GM23338 (cell line): ENCODE results near the gene CHRD. TPM values are rescaled to one million over a fixed set of nuclear protein-coding genes. Genes with fewer than 3 reads are reported as not detected.

Experiments
- ATAC-seq: fragments of 200-7000 bp; cut with Tn5 transposase; 3 replicates; pipeline ENCODE4 v1.9.1; 2020
- DNase-seq: peaks from one replicate; pipeline ENCODE4 v3.0.0-alpha.2; 2015; ENCODE audit warnings: low spot score
- H2AFZ ChIP-seq: fragments of 200-600 bp; sonication (generic); 2 replicates; pipeline ENCODE4 v1.8.0; 2016; ENCODE audit warnings: antibody characterized with exemption, mild to moderate bottlenecking, moderate library complexity
- H3F3A ChIP-seq: fragments of 200-600 bp; sonication (generic); replicated peaks from 2 replicates; pipeline ENCODE4 v1.8.0; 2017; ENCODE audit warnings: antibody characterized with exemption, mixed run types, low read depth
- H3K27ac ChIP-seq: fragments of 200-600 bp; sonication (generic); 2 replicates; pipeline ENCODE4 v1.6.1; 2016; ENCODE audit warnings: low read depth
- H3K27me3 ChIP-seq: fragments of 200-600 bp; sonication (generic); 2 replicates; pipeline ENCODE4 v1.8.0; 2016; ENCODE audit warnings: mild to moderate bottlenecking, mixed run types, moderate library complexity; ENCODE audit not compliant: insufficient read depth
- H3K36me3 ChIP-seq: fragments of 200-600 bp; sonication (generic); 2 replicates; pipeline ENCODE4 v1.8.0; 2016; ENCODE audit warnings: mild to moderate bottlenecking; ENCODE audit not compliant: insufficient read depth
- H3K4me1 ChIP-seq: fragments of 200-600 bp; sonication (generic); 2 replicates; pipeline ENCODE4 v1.8.0; 2016; ENCODE audit warnings: mild to moderate bottlenecking, moderate library complexity; ENCODE audit not compliant: insufficient read depth
- H3K4me2 ChIP-seq: fragments of 200-600 bp; sonication (generic); 2 replicates; pipeline ENCODE4 v1.7.1; 2017; ENCODE audit warnings: mixed run types
- H3K4me3 ChIP-seq: fragments of 200-600 bp; sonication (generic); 2 replicates; pipeline ENCODE4 v1.6.1; 2016; ENCODE audit warnings: mixed run types
- H3K79me2 ChIP-seq: fragments of 200-600 bp; sonication (generic); replicated peaks from 2 replicates; pipeline ENCODE4 v1.8.0; 2017; ENCODE audit warnings: mild to moderate bottlenecking; ENCODE audit not compliant: insufficient read depth
- H3K9me2 ChIP-seq: fragments of 200-600 bp; sonication (generic); 2 replicates; pipeline ENCODE4 v1.8.0; 2017; ENCODE audit not compliant: insufficient read depth
- H4K20me1 ChIP-seq: fragments of 200-600 bp; sonication (generic); replicated peaks from 2 replicates; pipeline ENCODE4 v1.8.0; 2017; ENCODE audit warnings: mild to moderate bottlenecking; ENCODE audit not compliant: insufficient read depth
- H3K27ac Mint-ChIP-seq: 2 replicates; pipeline ENCODE4 v1.8.0; 2020; ENCODE audit warnings: inconsistent platforms, mild to moderate bottlenecking, moderate library complexity, mixed read lengths
- H3K27me3 Mint-ChIP-seq: 3 replicates; pipeline ENCODE4 v1.8.0; 2022; ENCODE audit warnings: low read depth, mild to moderate bottlenecking, moderate library complexity, mixed read lengths, inconsistent platforms; ENCODE audit not compliant: insufficient read depth, poor library complexity
- H3K36me3 Mint-ChIP-seq: 3 replicates; pipeline ENCODE4 v1.8.0; 2021; ENCODE audit warnings: low read depth, mild to moderate bottlenecking, inconsistent platforms, moderate library complexity, mixed read lengths
- H3K4me1 Mint-ChIP-seq: 3 replicates; pipeline ENCODE4 v1.8.0; 2020; ENCODE audit warnings: mild to moderate bottlenecking, inconsistent platforms, mixed read lengths
- H3K4me3 Mint-ChIP-seq: 3 replicates; pipeline ENCODE4 v1.8.0; 2021; ENCODE audit warnings: moderate library complexity, mild to moderate bottlenecking, inconsistent platforms, mixed read lengths
- H3K9me3 Mint-ChIP-seq: 3 replicates; pipeline ENCODE4 v1.8.0; 2020; ENCODE audit warnings: moderate library complexity, mild to moderate bottlenecking, inconsistent platforms, mixed read lengths
- CREB1 ChIP-seq: fragments of 250-450 bp; sonication (Bioruptor Pico); IDR thresholded peaks from 2 replicates; pipeline ENCODE4 v1.5.0; 2020; ENCODE audit warnings: low read depth, mild to moderate bottlenecking, moderate library complexity
- EZH2 ChIP-seq: fragments of 200-600 bp; sonication (generic); IDR thresholded peaks from one replicate; pipeline ENCODE4 v1.8.0; 2017; ENCODE audit warnings: antibody characterized with exemption, mild to moderate bottlenecking, low read depth; ENCODE audit not compliant: unreplicated experiment
- NANOG ChIP-seq: IDR thresholded peaks from 2 replicates; pipeline ENCODE4 v1.6.1; 2016; ENCODE audit warnings: antibody characterized with exemption, borderline replicate concordance
- POLR2AphosphoS5 ChIP-seq: IDR thresholded peaks from 2 replicates; pipeline ENCODE4 v1.6.1; 2016; ENCODE audit warnings: antibody characterized with exemption, low read depth
- STAT1 ChIP-seq: IDR thresholded peaks from one replicate; pipeline ENCODE4 v1.6.1; 2016; ENCODE audit warnings: antibody characterized with exemption; ENCODE audit not compliant: unreplicated experiment
- ZNF331 ChIP-seq: fragments of 250-450 bp; sonication (Bioruptor Pico); IDR thresholded peaks from 2 replicates; pipeline ENCODE4 v1.5.0; 2020; ENCODE audit warnings: low read depth, mild to moderate bottlenecking, moderate library complexity
- polyA plus RNA-seq: library from polyadenylated mRNA; unstranded; fragments of >200 nt; fragmentation: Nextera tagmentation; extraction: Ambion mirVana; gene quantifications from 2 replicates; pipeline ENCODE4 v1.2.1, GENCODE V29; 2016
- total RNA-seq: library from RNA; depleted of rRNA; stranded (reverse); fragments of >200 nt; shearing (Covaris generic); gene quantifications from 2 replicates; pipeline ENCODE4 v1.2.3, GENCODE V29; 2014
- TF ChIP-seq, protein P1 (sequence below): IDR thresholded peaks from 2 replicates; pipeline ENCODE4 v1.6.1; 2016; ENCODE audit warnings: antibody characterized with exemption
- TF ChIP-seq, protein P2 (sequence below), 2 experiments: fragments of 200-600 bp in 1 of 2; sonication (generic) in 1 of 2; conservative IDR thresholded peaks; 2 replicates each; pipeline versions ENCODE4 v1.5.1 to v1.6.1; 2016 to 2017; ENCODE audit warnings: antibody characterized with exemption in 2 of 2, low read depth in 2 of 2, mild to moderate bottlenecking in 2 of 2, moderate library complexity in 1 of 2
- TF ChIP-seq, protein P3 (sequence below): IDR thresholded peaks from one replicate; pipeline ENCODE4 v1.6.1; 2018; ENCODE audit warnings: antibody characterized with exemption; ENCODE audit not compliant: unreplicated experiment

The CHRD gene
- total and polyA plus RNA-seq, 2 experiments from 2014 or later: 0.34 to 0.66 TPM

DNA sequence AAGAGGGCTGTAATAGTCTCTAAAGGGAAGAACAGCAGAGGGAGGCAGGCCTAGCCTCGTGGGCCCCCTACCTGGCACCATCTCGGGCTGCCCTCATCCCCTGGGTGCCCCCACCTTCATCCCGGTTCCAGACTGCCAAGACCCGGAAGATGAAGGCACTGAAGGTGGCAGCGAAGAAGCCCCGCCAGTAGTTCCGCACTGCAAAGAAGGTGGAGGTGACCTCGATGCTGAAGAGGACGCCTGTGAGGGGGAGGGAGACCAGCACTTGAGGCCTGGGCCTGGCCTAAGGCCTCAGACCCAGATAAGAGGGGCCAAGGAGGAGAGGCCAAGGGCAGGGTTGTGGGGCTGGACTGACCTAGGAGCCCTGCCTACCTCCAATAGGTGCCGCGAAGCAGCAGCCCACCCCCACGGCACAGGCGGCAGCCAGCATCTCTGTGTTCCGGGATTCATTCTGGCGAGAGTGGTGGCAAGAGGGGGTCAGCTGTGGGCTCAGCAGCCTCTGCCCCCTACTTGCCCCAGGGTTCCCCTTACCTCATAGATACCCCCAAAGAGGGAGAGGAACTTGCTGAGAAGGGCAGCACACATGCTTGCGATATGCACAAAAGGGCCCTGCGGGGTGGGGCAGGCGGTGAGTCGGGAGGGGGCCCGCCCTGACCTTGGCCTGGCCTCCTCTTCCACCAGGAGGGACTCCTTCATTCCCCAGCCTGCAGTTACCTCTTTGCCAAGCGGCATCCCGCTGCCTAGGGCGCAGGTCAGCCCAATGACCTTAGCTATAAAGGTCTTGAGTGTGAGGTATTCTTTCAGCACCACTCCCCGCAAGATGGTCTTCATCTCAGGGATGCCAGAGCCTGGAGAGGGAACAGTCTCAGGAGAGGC, 22.4 kb upstream of the CHRD start:
- Mint-ChIP-seq H3K27me3 (peaks cover 17% of the 10 kb centered on the region), H3K36me3 (peaks cover 17% of the 10 kb centered on the region), H3K4me1 (peaks cover 18% of the 10 kb centered on the region), H3K27ac (no peak overlapping the region), H3K9me3 (no peaks in the 10 kb centered on the region), H3K4me3 (no peak overlapping the region)
- TF ChIP-seq, protein P1, sequence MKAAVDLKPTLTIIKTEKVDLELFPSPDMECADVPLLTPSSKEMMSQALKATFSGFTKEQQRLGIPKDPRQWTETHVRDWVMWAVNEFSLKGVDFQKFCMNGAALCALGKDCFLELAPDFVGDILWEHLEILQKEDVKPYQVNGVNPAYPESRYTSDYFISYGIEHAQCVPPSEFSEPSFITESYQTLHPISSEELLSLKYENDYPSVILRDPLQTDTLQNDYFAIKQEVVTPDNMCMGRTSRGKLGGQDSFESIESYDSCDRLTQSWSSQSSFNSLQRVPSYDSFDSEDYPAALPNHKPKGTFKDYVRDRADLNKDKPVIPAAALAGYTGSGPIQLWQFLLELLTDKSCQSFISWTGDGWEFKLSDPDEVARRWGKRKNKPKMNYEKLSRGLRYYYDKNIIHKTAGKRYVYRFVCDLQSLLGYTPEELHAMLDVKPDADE: no peak
- TF ChIP-seq POLR2AphosphoS5: no peak
- no peak for TF ChIP-seq CREB1 (CRISPR knock-in tag)
- TF ChIP-seq STAT1: no peak
- no peaks in the 10 kb centered on the region for H4K20me1 ChIP-seq
- no peak overlapping the region for H2AFZ ChIP-seq
- H3K4me1 ChIP-seq: peaks cover 11% of the 10 kb centered on the region
- H3K36me3 ChIP-seq: 0 out of 2 replicates have a peak, but pooled peaks cover 3% of the 10 kb centered on the region
- H3K79me2 ChIP-seq: no peaks in the 10 kb centered on the region
- ATAC-seq (no peak), DNase-seq (no peak)
- H3K4me2 ChIP-seq: no peak overlapping the region
- peaks cover 14% of the 10 kb centered on the region for H3K27me3 ChIP-seq
- no peaks in the 10 kb centered on the region for H3K9me2 ChIP-seq
- H3K27ac ChIP-seq: no peak overlapping the region
- H3F3A ChIP-seq: peaks cover 5% of the 10 kb centered on the region; the same call in 1 of the 2 replicates
- no peak overlapping the region for H3K4me3 ChIP-seq

DNA sequence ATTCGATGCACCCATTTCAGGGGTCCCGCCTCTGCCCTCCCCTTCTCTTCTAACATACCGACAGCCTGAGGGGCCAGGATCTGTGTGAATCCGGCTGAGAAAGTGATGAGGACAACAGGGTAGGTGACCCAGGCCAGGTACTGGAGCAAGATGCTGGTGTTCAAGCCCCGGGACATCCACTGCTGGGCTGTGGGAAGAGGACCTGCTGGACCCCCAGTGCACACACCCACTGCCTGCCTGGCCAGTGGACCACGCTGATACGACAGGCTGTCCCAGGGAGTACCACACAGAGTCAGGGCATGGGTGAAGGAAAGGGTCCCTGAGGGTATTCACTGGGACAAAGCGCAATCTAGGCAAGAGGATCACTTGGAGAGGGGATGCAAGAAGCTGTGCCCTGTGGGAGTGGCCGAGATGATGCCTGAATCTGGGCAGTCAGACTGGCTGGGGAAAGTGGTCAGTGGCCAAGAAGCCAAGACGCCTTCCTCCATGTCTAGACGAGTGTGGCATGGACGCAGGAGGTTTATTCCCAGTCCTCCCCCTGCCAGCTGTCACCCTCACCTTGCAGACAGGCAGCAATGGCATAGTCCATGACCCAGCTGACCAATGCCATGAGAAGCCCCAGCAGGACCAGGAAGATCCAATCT, 21.6 kb upstream of the CHRD start:
- Mint-ChIP-seq H3K4me3 (no peak overlapping the region), H3K27ac (no peak overlapping the region), H3K27me3 (peaks cover 17% of the 10 kb centered on the region), H3K36me3 (peaks cover 15% of the 10 kb centered on the region), H3K4me1 (peaks cover 18% of the 10 kb centered on the region), H3K9me3 (peaks cover under 1% of the 10 kb centered on the region; the same call in 1 of the 3 replicates)
- H3K27me3 ChIP-seq: peaks cover 14% of the 10 kb centered on the region
- H3K4me3 ChIP-seq: no peak overlapping the region
- peaks cover 5% of the 10 kb centered on the region; the same call in 1 of the 2 replicates for H3F3A ChIP-seq
- H3K4me1 ChIP-seq: peaks cover 11% of the 10 kb centered on the region
- DNase-seq: no peak
- no peaks in the 10 kb centered on the region for H4K20me1 ChIP-seq
- no peak for ATAC-seq
- no peaks in the 10 kb centered on the region for H3K79me2 ChIP-seq
- H3K36me3 ChIP-seq: 0 out of 2 replicates have a peak, but pooled peaks cover 3% of the 10 kb centered on the region
- H3K9me2 ChIP-seq: no peaks in the 10 kb centered on the region
- H3K27ac ChIP-seq: no peak overlapping the region
- H3K4me2 ChIP-seq: no peak overlapping the region
- H2AFZ ChIP-seq: no peak overlapping the region
- no peak for TF ChIP-seq ZNF331 (CRISPR knock-in tag)
- TF ChIP-seq CREB1 (CRISPR knock-in tag): no peak
- TF ChIP-seq POLR2AphosphoS5: no peak
- TF ChIP-seq, protein P2, sequence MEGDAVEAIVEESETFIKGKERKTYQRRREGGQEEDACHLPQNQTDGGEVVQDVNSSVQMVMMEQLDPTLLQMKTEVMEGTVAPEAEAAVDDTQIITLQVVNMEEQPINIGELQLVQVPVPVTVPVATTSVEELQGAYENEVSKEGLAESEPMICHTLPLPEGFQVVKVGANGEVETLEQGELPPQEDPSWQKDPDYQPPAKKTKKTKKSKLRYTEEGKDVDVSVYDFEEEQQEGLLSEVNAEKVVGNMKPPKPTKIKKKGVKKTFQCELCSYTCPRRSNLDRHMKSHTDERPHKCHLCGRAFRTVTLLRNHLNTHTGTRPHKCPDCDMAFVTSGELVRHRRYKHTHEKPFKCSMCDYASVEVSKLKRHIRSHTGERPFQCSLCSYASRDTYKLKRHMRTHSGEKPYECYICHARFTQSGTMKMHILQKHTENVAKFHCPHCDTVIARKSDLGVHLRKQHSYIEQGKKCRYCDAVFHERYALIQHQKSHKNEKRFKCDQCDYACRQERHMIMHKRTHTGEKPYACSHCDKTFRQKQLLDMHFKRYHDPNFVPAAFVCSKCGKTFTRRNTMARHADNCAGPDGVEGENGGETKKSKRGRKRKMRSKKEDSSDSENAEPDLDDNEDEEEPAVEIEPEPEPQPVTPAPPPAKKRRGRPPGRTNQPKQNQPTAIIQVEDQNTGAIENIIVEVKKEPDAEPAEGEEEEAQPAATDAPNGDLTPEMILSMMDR (conservative IDR thresholded peaks at IDR 0.05; ENCODE audit: low read depth in 2 of 2): no peak
- TF ChIP-seq, protein P3, sequence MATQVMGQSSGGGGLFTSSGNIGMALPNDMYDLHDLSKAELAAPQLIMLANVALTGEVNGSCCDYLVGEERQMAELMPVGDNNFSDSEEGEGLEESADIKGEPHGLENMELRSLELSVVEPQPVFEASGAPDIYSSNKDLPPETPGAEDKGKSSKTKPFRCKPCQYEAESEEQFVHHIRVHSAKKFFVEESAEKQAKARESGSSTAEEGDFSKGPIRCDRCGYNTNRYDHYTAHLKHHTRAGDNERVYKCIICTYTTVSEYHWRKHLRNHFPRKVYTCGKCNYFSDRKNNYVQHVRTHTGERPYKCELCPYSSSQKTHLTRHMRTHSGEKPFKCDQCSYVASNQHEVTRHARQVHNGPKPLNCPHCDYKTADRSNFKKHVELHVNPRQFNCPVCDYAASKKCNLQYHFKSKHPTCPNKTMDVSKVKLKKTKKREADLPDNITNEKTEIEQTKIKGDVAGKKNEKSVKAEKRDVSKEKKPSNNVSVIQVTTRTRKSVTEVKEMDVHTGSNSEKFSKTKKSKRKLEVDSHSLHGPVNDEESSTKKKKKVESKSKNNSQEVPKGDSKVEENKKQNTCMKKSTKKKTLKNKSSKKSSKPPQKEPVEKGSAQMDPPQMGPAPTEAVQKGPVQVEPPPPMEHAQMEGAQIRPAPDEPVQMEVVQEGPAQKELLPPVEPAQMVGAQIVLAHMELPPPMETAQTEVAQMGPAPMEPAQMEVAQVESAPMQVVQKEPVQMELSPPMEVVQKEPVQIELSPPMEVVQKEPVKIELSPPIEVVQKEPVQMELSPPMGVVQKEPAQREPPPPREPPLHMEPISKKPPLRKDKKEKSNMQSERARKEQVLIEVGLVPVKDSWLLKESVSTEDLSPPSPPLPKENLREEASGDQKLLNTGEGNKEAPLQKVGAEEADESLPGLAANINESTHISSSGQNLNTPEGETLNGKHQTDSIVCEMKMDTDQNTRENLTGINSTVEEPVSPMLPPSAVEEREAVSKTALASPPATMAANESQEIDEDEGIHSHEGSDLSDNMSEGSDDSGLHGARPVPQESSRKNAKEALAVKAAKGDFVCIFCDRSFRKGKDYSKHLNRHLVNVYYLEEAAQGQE: no peak
- TF ChIP-seq, protein P1: no peak
- TF ChIP-seq STAT1: no peak
- TF ChIP-seq EZH2: no peak
- TF ChIP-seq NANOG: no peak
